Islet precursor cell (in vitro differentiated cells): ENCODE measurements around the gene ANXA7.
"Not testable (repeated sequence)": the region's sequence is repeated elsewhere in the genome, so short reads cannot be mapped to it uniquely, and the experiment has no call there.

Source experiments
- DNase-seq: peaks from one replicate; pipeline ENCODE4 v3.0.0-alpha.2; 2018

Gene ANXA7

DNA sequence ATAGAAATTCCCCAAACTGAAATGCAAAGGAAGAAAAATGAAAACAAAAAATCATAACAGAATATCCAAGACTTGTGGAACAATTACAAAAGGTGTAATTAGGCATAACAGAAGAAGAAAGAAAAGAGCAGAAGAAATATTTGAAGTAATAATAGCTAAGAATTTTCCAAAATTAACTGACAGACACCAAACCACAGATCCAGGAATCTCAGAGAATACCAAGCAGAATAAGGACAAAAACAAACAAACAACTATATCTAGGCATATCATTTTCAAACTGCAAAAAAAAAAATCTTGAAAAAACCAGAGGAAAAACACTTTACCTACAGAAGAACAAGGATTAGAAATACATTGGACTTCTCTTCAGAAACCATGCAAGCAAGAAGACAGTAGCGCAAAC lies 80.7 kb downstream of the ANXA7 start:
- DNase-seq: no peak

DNA sequence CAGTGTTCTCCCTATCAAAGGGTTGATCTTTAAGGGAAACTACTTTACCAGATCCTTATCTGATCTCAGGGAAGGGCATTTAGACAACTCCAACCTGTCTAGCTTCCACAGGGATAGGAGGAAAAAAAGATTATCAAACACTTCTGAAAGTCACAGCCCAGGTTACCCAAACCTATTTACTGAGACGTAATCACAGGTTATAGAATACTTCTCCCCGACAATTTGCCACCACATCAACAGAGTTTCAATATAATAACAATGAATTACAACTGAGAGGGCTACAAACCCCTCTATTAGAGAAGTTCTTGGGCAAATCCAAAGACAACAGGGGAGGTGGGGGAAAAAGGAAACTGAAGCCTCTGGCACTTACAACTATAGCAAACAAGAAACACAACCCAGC lies 81.5 kb downstream of the ANXA7 start:
- no peak for DNase-seq

DNA sequence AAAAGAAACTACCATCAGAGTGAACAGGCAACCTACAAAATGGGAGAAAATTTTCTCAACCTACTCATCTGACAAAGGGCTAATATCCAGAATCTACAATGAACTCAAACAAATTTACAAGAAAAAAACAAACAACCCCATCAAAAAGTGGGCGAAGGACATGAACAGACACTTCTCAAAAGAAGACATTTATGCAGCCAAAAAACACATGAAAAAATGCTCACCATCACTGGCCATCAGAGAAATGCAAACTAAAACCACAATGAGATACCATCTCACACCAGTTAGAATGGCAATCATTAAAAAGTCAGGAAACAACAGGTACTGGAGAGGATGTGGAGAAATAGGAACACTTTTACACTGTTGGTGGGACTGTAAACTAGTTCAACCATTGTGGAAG lies 85.3 kb downstream of the ANXA7 start:
- DNase-seq: not testable (repeated sequence)

DNA sequence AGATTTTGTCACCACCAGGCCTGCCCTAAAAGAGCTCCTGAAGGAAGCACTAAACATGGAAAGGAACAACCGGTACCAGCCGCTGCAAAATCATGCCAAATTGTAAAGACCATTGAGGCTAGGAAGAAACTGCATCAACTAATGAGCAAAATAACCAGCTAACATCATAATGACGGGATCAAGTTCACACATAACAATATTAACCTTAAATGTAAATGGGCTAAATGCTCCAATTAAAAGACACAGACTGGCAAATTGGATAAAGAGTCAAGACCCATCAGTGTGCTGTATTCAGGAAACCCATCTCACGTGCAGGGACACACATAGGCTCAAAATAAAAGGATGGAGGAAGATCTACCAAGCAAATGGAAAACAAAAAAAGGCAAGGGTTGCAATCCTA lies 88.6 kb downstream of the ANXA7 start:
- DNase-seq: not testable (repeated sequence)
